Gastroesophageal sphincter (tissue), 4 donors: ENCODE results near the gene BICC1. TPM values are rescaled to one million over a fixed set of nuclear protein-coding genes. Genes with fewer than 3 reads are reported as not detected.

Experiments used
- ATAC-seq: fragments of 150-250 bp; one replicate; pipeline ENCODE4 v1.9.1; 2016; ENCODE audit warnings: mild to moderate bottlenecking, moderate library complexity
- H3K27ac ChIP-seq, 4 donors: fragments of 200-600 bp; sonication (generic) in 3 of 4; 1 replicate in 3 of 4; 2 replicates in 1 of 4; pipeline ENCODE4 v1.5.1; 2016 to 2019
- H3K27me3 ChIP-seq: fragments of 200-600 bp; sonication (generic); one replicate; pipeline ENCODE4 v1.5.1; 2019
- H3K36me3 ChIP-seq, 2 donors: fragments of 200-600 bp; sonication (generic); one replicate each; pipeline ENCODE4 v1.5.1; 2019; ENCODE audit warnings: control low read depth in 1 of 2
- H3K4me1 ChIP-seq, 3 donors: fragments of 200-600 bp; sonication (generic); 1 replicate in 2 of 3; 2 replicates in 1 of 3; pipeline ENCODE4 v1.5.1; 2016 to 2019; ENCODE audit warnings: control low read depth in 2 of 3
- H3K4me3 ChIP-seq, 2 donors: fragments of 200-600 bp; sonication (generic); one replicate each; pipeline ENCODE4 v1.5.1; 2019; ENCODE audit warnings: mild to moderate bottlenecking in 1 of 2, moderate library complexity in 1 of 2
- H3K9me3 ChIP-seq, 3 donors: fragments of 200-600 bp; sonication (generic); one replicate each; pipeline ENCODE4 v1.5.1; 2017 to 2019; ENCODE audit warnings: control low read depth in 2 of 3
- EP300 ChIP-seq: sonication (generic); formaldehyde crosslinking; IDR thresholded peaks from one replicate; pipeline ENCODE4 v1.6.1; 2017; ENCODE audit warnings: antibody characterized with exemption, mild to moderate bottlenecking
- POLR2A ChIP-seq, 2 donors: fragments of 450-650 bp; IDR thresholded peaks; one replicate each; pipeline ENCODE4 v1.6.1; 2017; ENCODE audit warnings: antibody characterized with exemption in 2 of 2, mild to moderate bottlenecking in 2 of 2, moderate library complexity in 1 of 2
- POLR2AphosphoS5 ChIP-seq: sonication (generic); formaldehyde crosslinking; IDR thresholded peaks from one replicate; pipeline ENCODE4 v1.6.1; 2017; ENCODE audit warnings: antibody characterized with exemption
- WGBS, 2 donors: methylation state at CpG; one replicate each; pipeline ENCODE4 v1.1.5; 2018; ENCODE audit warnings: low coverage in 1 of 2; 5-methylcytosine and 5-hydroxymethylcytosine counted together
- total RNA-seq, 4 donors: library from RNA; depleted of rRNA; stranded (reverse); fragments of >200 nt; gene quantifications; one replicate each; pipeline ENCODE4 v1.1.0, GENCODE V29; 2016
- TF ChIP-seq, protein P1 (sequence below), 4 experiments: fragments of 200-600 bp in 2 of 4; fragments of 450-650 bp in 2 of 4; sonication (generic) in 1 of 4; IDR thresholded peaks; one replicate each; pipeline ENCODE4 v1.5.1; 2017 to 2019; ENCODE audit warnings: antibody characterized with exemption in 4 of 4, mild to moderate bottlenecking in 2 of 4, moderate library complexity in 2 of 4

The BICC1 gene
- total RNA-seq, 4 donors from 2014 or later = 18.6 to 27.8 (median 22.5) TPM

DNA sequence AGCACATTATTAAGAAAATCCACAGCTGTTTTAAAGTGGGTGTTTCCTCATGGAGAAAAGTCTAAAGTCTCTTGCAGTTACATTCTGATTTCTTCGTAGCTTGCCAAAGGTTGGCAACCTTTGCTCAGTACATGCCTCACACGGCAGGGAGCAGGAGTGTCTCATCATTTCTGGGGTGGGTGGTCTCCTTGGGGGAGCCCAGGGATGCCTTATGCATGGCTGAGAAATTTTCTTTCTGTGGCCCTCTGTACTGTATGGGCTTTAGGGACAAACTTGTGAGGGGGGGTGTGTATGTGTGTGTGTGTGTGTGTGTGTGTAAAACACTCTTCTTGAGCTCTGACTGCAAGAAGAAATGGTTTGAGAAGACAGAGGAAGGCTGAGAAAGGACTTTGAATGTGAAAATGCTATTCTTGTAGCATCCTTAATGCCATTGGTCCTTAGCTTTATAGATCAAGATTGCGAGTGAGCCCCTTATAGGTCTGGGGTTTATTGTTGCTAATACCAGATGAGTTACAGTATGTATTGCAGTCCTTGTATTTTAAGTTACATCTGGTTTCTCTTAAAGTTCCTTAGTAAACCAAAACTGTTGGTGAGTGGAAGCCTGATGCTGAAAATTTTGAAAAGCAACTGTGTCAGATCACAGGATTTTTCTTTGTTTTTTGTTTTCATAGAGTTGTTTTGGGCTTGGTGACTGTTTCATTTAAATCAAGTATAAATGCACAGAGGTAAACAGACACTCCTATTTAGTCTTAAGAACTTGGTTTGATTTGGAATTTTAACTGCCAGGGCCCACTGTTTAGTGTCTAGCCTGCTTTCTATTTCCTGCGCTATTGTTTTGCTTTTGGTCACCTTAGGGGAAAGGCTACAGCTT lies 242.0 kb downstream of the BICC1 start:
- H3K9me3 ChIP-seq = no peaks in the 10 kb centered on the region
- 25 to 53% methylated on average over 2 to 4 of the region's 4 CpGs for WGBS, 2 donors
- no peaks in the 10 kb centered on the region for H3K36me3 ChIP-seq
- peaks cover 0 to 57% (median 17%) of the 10 kb centered on the region in 3 donors for H3K4me1 ChIP-seq
- no peaks in the 10 kb centered on the region for H3K27me3 ChIP-seq
- H3K27ac ChIP-seq = peak overlapping the region; percentile 43 to 74 (median 58)
- no peak for ATAC-seq
- TF ChIP-seq, protein P1, sequence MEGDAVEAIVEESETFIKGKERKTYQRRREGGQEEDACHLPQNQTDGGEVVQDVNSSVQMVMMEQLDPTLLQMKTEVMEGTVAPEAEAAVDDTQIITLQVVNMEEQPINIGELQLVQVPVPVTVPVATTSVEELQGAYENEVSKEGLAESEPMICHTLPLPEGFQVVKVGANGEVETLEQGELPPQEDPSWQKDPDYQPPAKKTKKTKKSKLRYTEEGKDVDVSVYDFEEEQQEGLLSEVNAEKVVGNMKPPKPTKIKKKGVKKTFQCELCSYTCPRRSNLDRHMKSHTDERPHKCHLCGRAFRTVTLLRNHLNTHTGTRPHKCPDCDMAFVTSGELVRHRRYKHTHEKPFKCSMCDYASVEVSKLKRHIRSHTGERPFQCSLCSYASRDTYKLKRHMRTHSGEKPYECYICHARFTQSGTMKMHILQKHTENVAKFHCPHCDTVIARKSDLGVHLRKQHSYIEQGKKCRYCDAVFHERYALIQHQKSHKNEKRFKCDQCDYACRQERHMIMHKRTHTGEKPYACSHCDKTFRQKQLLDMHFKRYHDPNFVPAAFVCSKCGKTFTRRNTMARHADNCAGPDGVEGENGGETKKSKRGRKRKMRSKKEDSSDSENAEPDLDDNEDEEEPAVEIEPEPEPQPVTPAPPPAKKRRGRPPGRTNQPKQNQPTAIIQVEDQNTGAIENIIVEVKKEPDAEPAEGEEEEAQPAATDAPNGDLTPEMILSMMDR (IDR thresholded peaks at IDR 0.05) = no peak
- H3K4me3 ChIP-seq = no peak overlapping the region

DNA sequence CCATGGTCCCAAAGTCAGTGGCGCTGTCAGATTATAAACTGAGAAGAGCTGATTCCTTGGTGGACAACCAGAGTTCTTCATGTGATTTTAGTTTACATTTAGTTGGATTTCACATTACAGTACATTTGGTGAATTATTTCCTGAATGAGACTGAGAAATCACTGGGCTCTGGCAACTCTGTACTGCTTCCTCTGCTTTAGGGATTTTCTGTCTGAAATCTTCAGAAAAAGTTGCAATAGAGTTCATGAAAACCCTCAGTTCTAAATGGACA lies 242.6 kb downstream of the BICC1 start:
- Histone ChIP-seq H3K9me3 (no peaks in the 10 kb centered on the region), H3K36me3 (no peaks in the 10 kb centered on the region), H3K4me1 (peaks cover 0 to 57% (median 17%) of the 10 kb centered on the region in 3 donors), H3K27me3 (no peaks in the 10 kb centered on the region), H3K27ac (peak overlapping the region; percentile 43 to 74 (median 58)), H3K4me3 (no peak overlapping the region)
- ATAC-seq = peak; percentile 20
- TF ChIP-seq EP300 (no peak), POLR2A (IDR thresholded peaks at IDR 0.05) (no peak), POLR2AphosphoS5 (no peak)
- TF ChIP-seq, protein P1 (IDR thresholded peaks at IDR 0.05) = no peak
- 64% methylated on average over 1 of the region's 1 CpG; no CpG with 5 or more reads in 1 of the 2 donors for WGBS, 2 donors

DNA sequence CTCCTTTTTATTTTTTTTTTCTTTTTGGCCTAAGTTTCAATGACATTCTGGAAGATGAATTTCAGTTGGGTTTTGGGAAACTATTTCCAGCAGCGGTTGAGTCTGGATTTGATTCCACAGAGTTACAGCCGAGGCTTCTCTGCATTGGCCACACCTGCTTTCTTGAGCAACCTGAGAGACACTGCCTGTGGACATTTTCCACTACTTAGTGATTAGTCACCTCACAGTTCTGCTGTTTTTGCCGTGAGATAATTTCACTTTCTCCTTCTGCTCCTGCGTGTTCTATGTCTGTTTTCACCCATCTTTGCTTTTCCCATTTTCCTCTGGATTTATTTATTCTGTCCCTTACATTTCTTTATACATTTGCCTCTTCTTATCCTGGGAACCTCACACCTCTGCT lies 243.0 kb downstream of the BICC1 start:
- Histone ChIP-seq H3K4me1 (peaks cover 0 to 57% (median 17%) of the 10 kb centered on the region in 3 donors), H3K4me3 (peak overlapping the region; percentile 5 to 17), H3K27me3 (no peaks in the 10 kb centered on the region), H3K36me3 (no peaks in the 10 kb centered on the region), H3K9me3 (no peaks in the 10 kb centered on the region), H3K27ac (peak overlapping the region; percentile 50 to 74 (median 62))
- peak; percentile 87 for ATAC-seq
- 40 to 59% methylated on average over 4 of the region's 4 CpGs for WGBS, 2 donors
- TF ChIP-seq, protein P1 (IDR thresholded peaks at IDR 0.05) = no peak
- TF ChIP-seq EP300 (no peak), POLR2AphosphoS5 (peak; percentile 31)

DNA sequence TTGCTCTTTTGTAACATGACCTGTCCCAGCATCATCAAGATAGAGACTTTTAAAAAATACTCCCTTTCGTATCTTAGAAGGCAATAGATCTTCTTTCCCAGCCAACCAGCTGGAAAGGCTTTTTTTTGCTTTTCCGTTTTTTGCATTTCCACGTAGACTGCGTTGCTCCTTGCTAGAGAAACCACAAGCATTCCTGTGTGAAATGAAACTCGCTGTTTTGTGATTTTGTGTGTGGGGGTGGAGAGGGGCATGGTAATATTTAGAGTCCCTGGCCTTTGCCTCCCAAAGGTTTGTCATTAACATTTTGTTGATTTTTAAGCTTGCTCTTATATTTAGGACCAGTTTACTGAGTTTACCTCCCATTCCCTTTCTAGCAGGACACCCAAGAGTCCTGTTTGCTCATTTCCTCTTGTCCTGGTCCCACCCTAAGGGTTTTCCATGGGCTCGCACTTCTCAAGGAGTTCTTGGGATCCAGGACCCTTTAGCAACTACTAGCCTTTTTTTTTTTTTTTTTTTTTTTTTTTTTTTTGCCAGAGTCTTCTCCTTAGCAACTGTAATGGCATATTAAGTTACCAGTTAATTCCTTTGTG lies 243.6 kb downstream of the BICC1 start:
- no peaks in the 10 kb centered on the region for H3K36me3 ChIP-seq
- H3K4me3 ChIP-seq = peak overlapping the region; percentile 5 to 17
- H3K4me1 ChIP-seq = peaks cover 0 to 57% (median 17%) of the 10 kb centered on the region in 3 donors
- H3K27ac ChIP-seq = peak overlapping the region; percentile 50 to 74 (median 62)
- WGBS, 2 donors = 43 to 62% methylated on average over 2 to 6 of the region's 6 CpGs
- H3K9me3 ChIP-seq = no peaks in the 10 kb centered on the region
- TF ChIP-seq, protein P1 (IDR thresholded peaks at IDR 0.05) = no peak
- no peak for TF ChIP-seq EP300
- no peak for TF ChIP-seq POLR2A (IDR thresholded peaks at IDR 0.05)
- no peak for TF ChIP-seq POLR2AphosphoS5
- H3K27me3 ChIP-seq = no peaks in the 10 kb centered on the region
- no peak for ATAC-seq
